Stimulated activated CD4-positive, alpha-beta T cell treated with anti-CD3 and anti-CD28 coated beads, Interleukin-2, amount 100 ng/mL, for 24 hours (primary cell): ENCODE measurements around the gene SLC25A36.
A peak's percentile ranks its signal among the peaks of the same experiment; 100 is the strongest.
"Not testable (repeated sequence)": the region's sequence is repeated elsewhere in the genome, so short reads cannot be mapped to it uniquely, and the experiment has no call there.

Source experiments
- DNase-seq, 2 donors: peaks; one replicate each; pipeline ENCODE4 v3.0.0-alpha.2; 2020

SLC25A36 gene

DNA sequence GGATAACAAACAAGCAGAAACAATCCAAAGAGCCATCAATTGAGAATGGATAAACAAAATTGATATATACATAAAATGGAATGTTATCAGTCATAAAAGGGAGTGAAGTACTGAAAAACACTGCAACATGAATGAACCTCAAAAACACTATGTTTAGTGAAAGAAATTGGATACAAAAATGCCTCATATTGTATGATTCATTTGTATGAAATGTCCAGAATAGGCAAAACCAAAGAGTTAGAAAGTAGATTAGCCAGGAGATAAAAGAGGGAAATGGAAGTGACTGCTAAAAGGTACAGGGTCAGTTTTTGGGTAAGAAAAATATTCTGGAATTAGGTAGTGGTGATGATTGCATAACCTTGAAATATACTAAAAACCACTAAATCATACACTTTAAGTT is 9.8 kb upstream of the SLC25A36 start:
- DNase-seq, result no peak

DNA sequence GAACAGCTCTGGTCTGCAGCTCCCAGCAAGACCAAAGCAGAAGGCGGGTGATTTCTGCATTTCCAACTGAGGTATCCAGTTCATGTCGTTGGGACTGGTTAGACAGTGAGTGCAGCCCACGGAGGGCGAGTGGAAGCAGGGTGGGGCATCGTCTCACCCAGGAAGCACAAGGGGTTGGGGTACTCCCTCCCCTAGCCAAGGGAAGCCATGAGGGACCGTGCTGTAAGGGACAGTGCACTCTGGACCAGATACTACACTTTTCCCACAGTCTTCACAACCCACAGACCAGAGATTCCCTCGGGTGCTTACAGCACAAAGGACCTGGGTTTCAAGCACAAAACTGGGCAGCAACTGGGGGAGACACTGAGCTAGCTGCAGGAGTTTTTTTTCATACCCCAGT is 8.5 kb upstream of the SLC25A36 start:
- DNase-seq, result no peak

DNA sequence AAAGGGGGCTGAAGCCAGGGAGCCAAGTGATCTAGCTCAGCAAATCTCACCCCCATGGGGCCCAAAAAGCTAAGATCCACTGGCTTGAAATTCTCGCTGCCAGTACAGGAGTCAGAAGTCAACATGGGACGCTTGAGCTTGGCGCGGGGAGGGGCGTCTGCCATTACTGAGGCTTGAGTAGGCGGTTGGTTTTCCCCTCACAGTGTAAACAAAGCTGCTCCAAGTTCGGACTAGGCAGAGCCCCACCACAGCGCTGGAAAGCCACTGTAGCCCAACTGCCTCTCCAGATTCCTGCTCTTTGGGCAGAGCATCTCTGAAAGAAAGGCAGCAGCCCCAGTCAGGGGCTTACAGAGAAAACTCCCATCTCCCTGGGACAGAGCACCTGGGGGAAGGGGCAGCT is 8.1 kb upstream of the SLC25A36 start:
- no peak for DNase-seq

DNA sequence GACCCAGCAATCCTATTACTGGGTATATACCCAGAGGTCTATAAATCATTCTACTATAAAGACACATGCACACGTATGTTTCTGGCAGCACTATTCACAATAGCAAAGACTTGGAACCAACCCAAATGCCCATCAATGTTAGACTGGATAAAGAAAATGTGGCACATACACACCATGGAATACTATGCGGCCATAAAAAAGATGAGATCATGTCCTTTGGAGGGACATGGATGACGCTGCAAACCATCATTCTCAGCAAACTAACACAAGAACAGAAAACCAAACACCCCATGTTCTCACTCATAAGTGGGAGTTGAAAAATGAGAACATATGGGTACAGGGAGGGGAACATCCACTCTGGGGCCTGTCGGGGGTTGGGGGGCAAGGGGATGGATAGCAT is 2.3 kb upstream of the SLC25A36 start:
- DNase-seq, result not testable (repeated sequence)

DNA sequence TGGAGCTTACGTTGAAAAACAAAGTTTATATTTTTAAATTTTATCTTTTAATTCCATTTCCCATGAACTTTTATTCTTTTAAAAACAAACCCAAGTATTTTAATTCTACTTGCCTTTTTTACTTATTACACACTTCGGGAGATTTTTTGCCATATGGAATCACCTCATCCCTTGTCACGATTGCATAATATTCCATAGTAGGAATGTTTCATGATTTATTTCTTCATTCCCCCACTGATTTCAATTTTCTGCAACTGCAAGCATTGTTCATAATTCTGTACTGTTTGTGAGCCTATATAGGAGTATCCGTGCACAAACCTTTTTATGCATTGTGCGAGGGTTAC is 574 bp upstream of the SLC25A36 start:
- DNase-seq, result no peak

DNA sequence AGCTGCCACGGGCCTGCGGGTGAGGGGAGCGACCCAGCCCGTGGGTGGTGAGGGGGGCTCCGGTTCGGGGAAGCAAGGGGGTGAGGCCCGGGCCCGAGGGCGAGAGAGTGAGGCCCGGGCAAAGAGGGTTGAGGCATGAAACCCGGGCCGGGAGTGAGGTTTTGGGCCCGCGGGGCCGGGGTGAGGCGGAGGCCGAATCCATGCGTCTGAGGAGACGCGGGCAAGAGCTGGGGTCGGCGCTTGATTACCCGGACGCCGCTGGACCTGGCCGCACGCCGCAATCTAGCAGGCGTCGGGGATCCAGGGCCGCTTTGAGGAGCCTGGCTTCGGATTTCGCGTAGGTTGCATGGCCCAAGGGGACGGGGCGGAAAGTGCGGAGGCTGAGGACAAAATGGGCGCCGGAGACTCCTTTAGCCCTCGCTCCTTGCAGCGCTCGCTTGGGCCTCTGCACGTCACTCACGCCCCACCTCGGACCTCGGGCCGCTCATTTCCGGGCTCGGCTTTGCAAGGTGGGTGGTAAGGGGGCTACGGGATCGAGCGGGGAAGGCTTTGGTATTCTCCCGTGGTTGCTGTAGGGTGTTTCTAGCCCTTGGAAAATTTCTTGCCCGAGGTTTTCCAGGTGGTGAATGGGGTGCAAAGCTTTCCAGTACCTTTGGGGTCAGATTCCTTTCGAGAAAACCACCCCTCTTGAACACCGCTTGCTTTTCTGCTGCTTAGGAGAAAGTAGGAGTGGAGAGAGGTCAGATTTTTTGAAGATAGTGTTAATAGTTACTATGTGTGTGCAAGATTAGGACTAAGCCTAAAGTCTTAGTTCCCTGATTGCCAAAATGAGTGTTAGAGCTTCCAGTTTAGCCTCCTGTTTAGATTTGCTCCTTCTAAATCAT is 827 bp downstream of the SLC25A36 start:
- DNase-seq, result peak; percentile 41 to 49

DNA sequence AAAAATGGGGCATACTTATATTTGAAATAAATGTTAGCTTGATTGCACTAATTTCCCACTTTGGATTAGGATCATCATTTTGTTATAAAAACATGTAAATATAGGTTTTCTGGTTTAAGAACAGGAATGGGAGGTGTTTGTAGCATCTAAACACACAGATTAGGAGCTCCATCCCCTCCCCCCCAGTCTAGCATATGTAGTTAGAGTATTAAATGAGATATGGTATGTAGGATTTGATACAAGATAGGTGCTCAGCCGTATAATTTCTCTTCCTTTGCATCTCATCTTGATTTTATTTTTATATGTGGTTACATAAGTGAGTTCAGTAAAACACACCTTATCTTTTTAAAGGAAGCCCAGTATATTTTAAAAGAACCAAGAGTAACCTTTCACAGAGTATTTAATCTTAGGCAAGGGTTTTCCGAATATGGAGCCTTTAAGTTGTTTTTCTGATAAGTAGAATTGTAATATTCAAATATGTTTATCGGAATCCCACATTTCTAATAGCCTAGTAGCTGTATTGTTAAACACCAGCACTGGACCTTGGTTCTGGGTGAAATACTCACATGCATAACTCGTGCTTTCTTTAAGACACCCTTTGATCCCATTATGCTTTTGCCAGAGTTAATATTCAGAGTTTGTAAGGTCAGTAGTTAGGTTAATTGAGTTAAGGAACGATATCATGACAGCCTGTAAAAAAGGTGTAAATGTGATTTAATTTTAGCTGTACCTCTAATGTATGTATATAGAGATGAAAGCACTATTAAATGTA is 2.3 kb downstream of the SLC25A36 start:
- DNase-seq, result no peak

DNA sequence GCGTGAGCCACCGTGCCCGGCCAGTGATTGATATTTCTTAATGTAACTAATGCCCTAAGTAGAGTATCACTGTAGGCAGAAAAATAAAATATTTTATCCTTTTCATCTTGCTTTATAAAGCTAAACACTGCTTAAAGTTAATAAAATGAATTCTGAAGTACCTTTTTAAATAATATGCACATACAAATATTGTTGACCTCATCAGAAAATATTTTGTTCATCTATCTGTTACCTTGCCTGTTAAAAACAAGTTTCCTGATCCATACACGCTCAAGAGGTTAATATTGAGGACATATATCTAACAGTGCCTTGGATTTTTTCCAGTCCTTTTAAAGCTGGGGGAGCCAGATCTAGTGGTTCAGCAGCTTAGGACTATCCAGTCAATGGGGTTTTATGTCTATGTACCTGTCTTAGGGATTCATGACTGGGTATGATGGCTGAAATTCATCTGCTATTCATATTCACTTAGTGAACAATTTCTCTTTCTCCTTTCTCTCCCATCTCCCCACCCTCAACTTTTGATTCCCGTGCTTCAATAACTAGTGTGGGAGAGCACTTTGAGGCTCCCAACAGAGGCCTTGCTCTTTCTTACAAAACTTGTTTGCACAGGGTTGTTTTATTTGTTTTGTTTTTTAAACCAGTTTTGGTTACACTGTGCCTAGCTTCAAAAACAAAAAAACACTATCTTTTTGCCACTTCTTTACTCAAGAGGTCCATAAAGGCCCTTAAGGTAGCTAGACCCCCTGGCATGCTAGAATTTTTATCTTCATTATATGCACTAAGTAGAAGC is 7.0 kb downstream of the SLC25A36 start:
- no peak for DNase-seq

DNA sequence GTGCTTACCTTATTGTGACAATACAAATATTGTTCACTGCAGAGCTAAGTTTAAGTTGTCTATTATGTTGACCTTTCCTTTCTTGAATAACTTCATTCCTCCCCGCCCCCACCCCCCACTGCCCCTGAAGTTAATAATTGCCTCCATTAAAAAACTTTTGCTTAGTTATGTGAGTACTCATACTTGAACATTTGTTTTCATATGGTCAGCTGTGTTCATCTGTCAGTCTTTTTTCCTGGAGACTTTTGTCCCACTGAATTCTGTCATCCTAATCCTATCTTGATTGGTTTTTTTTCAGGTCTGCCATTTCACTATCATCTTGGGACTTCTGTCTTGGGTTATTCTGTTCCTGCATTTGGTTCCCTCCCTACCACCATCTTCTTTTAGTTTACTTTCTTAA is 8.5 kb downstream of the SLC25A36 start:
- DNase-seq, result no peak

DNA sequence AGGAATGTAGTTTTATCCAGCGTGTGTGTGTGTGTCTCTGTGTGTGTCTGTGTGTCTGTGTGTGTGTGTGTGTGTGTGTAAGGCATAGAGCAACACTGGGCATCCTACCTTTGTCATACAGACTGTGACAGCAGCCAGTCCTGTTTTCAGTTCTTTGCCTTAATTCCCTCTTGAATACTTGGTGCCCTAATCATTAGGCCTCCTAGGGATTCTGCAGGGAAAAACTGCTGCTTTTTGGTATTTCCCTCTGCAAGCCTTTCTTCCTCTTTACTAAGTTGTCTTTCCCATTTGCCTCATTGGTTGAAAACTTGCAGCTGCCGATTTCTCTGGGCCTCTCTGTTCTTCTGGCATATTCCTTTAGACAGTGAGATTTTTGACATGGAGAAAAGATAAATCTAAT is 9.2 kb downstream of the SLC25A36 start:
- no peak for DNase-seq

DNA sequence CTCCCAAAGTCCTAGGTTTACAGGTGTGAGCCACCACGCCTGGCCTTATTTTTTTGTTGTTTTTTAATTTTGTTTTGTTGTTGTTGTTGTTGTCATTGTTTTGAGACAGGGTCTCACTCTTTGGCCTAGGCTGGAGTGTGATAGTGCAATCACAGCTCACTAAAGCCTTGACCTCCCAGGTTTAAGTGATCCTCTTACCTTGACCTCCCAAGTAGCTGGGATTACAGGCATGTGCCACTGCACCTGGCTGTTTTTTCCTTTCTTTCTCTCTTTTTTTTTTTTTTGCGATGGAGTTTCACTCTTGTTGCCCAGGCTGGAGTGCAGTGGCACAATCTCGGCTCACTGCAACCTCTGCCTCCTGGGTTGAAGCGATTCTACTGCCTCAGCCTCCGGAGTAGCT is 10.1 kb downstream of the SLC25A36 start:
- not testable (repeated sequence) for DNase-seq

DNA sequence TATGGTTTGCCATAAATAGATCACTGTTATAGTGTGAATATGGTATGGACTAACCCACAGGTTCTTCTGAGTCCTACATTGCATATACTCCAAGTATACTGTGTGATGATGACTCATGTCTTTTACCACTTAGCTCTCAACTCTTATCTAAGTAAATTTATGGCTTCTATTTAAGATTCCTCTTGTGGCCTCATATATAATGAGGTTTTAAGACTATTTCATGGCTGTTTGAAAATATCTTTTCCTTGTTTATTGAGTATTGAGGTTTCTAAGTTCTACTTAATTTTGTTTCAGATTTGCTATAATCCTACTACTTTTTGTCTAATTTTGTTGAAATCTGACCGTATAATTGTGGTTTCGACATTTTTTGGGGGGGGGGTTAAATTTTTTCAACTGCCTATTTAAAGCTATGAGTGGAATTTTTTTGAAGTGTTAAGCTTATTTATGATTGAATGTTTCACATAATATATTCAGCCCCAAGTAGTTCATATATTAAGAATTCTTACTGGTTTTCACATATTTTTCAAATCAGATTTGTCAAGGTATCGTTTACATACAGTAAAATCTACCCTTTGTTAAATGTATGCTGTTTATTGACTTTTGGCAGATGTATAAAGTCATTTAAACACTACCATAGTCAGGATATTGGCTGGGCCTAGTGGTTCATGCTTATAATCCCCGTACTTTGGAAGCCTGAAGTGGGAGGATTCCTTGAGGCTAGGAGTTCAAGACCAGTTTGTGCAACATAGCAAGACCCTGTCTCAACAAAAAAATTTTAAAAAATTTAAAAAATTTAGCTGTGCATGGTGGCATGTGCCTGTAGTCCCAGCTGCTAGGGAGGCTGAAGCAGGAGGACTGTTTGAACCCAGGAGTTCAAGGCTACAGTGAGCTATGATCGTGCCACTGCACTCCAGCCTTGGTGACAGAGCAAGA is 11.7 kb downstream of the SLC25A36 start:
- DNase-seq, result no peak

DNA sequence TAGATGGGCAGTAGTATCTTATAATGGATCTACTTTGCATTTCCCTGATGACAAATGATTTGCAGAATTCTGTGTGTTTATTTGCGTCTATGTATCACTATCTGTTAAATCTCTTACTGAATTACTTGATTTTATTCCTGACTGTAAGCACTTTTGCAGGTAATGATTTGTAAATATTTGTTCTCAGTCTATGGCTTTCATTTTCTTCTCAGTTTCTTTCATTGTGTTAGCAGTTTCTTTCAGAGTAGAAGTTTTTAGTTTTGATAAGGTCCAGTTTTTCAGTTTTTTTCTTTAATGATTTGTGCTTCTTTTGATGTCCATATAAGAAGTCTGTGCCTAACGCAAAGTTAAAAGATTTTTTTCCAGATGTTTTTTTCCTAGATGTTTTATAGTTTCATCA is 12.9 kb downstream of the SLC25A36 start:
- DNase-seq, result no peak

DNA sequence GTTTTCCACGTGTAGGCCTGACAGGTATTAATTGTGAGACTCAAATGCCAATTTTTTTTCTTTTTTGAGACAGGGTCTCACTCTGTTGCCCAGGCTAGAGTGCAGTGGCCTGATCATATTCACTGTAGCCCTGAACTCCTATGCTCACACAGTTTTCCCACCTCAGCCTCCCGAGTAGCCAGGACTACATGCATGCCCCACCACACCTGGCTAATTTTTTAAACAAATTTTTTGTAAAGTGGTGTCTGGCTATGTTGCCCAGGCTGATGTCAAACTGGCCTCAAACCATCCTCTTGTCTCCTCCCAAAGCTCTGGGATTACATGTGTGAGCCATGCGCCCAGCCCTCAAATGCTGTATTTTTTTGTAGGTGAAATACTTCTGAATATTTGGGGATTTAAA is 14.0 kb downstream of the SLC25A36 start:
- DNase-seq, result no peak

DNA sequence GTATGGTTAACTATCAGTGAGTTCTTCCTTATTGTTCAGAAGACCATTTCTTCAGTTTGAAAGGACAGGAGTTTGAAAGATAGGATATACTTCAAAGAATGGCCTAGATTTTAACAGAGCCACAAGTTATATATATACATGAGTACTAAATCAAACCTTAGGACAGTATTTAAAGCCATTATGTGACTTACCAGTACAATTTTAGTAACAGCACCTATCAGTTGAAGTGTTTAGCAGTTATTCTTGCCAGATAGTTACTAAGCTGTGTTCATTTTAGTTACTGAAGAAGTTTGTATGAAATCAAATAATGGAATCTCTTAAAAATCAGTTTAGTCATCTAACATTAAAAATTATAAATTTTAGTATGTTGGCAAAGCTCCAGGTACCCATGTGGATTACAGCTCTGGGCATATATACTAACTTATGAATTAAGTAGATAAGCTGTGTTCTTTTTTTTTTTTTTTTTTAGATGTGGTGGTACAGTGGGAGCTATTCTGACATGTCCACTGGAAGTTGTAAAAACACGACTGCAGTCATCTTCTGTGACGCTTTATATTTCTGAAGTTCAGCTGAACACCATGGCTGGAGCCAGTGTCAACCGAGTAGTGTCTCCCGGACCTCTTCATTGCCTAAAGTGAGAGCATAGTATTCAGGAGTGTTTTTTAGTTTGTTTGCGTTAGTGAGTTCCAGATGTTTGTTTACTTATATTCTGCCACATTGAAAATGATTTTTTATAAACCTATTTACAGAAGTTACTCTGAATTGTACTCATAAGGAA is 14.6 kb downstream of the SLC25A36 start:
- DNase-seq, result no peak

DNA sequence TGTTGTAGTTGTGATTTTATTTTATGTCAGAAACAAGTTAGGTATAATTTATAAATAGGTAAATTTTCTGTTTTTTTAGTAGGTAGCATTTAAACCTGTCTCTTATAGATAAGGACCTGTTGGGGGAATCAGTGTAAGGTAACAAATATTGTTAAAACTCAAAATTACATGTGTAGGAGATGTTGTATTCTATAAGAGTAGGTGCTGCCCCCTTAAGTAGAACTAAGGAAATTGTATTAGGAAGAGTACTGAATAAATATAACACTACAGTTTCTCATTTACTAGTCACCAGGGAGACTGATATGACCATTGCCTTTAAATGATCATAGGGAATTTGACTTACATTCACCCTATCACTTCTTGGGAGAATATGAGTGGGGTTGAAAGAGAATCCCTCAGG is 31.2 kb downstream of the SLC25A36 start:
- no peak for DNase-seq

DNA sequence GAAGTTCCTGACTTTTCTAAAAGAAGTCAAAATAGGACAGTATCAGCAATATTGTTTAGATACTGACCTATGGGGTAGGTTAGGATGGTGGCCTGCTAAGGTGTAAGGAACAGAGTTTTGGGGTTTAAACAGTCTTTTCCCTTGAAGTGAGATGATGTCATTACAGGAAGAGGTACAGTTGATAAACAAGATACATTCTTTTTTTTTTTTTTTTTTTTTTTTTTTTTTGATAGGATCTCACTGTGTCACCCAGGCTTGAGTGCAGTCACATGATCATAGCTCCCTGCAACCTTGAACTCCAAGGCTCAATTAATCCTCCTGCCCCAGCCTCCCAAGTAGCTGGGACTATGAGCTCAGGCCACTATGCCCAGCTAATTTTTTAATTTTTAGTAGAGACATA is 33.3 kb downstream of the SLC25A36 start:
- DNase-seq, result no peak

DNA sequence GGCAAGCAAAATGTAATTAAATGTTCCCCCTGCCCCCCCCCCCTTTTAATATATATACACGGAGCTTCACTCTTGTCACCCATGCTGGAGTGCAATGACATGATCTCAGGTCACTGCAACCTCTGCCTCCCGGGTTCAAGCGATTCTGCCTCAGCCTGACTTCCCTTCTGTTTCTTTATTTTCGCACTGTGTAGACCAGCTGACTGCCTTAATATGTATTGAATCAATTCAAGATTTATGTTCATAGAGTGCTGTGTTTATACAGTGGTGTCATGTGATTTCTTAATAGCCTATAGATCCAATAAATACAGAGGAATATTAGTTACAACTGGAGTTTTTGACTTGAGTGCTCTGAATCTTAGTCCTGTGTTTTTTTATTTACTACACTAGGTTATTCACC is 39.0 kb downstream of the SLC25A36 start:
- no peak for DNase-seq

DNA sequence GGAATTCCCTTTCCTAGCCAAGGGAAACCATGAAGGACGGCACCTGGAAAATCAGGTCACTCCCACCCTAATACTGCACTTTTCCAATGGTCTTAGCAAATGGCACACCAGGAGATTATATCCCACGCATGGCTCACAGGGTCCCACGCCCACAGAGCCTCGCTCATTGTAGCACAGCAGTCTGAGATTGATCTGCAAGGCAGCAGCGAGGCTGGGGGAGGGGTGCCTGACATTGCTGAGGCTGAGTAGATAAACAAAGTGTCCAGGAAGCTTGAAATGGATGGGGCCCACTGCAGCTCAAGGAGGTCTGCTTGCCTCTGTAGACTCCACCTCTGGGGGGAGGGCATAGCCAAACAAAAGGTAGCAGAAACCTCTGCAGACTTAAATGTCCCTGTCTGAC is 46.2 kb downstream of the SLC25A36 start:
- not testable (repeated sequence) for DNase-seq

DNA sequence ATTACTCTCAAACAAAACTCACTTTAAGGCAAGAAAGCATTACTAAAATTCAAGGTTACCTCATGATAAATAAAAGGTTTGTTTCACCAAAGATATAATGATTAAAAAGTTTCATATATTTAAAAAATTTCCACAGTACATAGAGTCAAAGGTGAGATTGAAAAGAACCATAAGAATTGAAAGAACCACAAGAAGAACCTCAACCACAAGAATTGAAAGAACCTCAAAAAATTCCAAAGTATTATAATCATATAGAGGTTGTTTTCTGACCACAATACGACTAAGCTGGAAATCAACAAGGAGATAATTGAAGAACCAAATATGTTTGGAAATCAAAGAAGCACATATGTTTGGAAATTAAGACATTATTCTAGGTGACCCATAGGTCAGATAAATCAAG is 52.7 kb downstream of the SLC25A36 start:
- DNase-seq, result no peak

DNA sequence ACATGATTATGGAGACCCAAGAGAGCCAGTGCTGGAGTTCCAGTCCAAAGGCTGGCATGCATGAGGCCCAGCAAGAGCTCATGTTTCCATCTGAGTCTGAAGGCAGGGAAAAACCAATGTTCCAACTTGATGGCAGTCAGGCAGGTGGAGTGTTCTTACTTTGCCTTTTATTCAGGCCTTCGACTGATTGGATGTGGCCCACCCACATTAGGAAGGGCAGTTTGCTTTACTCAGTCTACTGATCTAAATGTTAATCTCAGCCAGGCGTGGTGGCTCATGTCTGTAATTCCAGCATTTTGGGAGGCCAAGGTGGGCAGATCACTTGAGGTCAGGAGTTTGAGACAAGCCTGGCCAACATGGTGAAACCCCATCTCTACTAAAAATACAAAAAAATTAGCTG is 53.2 kb downstream of the SLC25A36 start:
- DNase-seq, result not testable (repeated sequence)

DNA sequence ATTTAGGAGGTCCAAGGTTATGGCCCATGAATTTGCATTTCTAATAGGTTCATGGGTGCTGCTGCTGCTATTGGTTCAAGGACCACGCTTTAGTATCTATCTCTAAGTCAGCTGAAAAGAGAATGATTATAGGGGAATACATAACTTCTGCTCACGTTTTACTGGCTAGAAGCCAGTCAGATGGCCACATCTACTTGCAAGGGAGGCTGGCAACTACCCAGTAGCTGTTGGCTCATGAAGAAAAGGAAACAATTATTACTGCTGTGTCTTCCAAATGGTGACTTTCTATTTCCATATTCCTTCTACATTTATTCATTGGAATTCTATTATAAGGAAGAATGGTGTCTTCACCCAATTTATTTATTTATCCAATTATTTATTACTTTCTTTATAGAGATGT is 54.2 kb downstream of the SLC25A36 start:
- no peak for DNase-seq
